H1 (cell line): ENCODE measurements around the gene MRPS34. TPM values are rescaled to one million over a fixed set of nuclear protein-coding genes. Genes with fewer than 3 reads are reported as not detected.

Experiments
- NANOG ChIP-seq: IDR thresholded peaks from 2 replicates; pipeline ENCODE4 v1.6.1; 2011; ENCODE audit warnings: low read length, low read depth, mild to moderate bottlenecking, inconsistent platforms; ENCODE audit not compliant: insufficient read depth, poor library complexity, severe bottlenecking
- polyA plus RNA-seq, 7 experiments: library from polyadenylated mRNA; depleted of rRNA in 3 of 7; stranded (reverse) in 5 of 7; unstranded in 2 of 7; fragments of >200 nt in 5 of 7; fragments of 200-250 nt in 2 of 7; gene quantifications; 1 replicate in 5 of 7; 2 replicates in 1 of 7; 4 replicates in 1 of 7; pipeline versions ENCODE4 v1.2.1 to v1.2.3, GENCODE V29; 2011 to 2013; ENCODE audit warnings: missing spikeins in 2 of 7, mixed read lengths in 2 of 7
- total RNA-seq: library from RNA; stranded (reverse); fragmentation: NEBNext Ultra II Directional; extraction: Animal tissue kit (Norgen Biotek cat#: 25700); gene quantifications from 2 replicates; pipeline ENCODE4 v1.2.1, GENCODE V29; 2021

The MRPS34 gene
- total and polyA plus RNA-seq, 2 of the 8 experiments (the other 6 are each of a cell fraction or from before 2014, with no cell fraction given): 168 to 252 TPM

- no peak for TF ChIP-seq NANOG
Measured at GRCh38 chr16:1789643-1790045, 16.7 kb upstream of the MRPS34 start (continued).
